ENCODE results near the gene ZBED1. TPM values are rescaled to one million over a fixed set of nuclear protein-coding genes. Genes with fewer than 3 reads are reported as not detected.

ZBED1 gene
- total and polyA plus RNA-seq, 8 donors, result 11.9 to 39.5 (median 26.2) TPM

DNA sequence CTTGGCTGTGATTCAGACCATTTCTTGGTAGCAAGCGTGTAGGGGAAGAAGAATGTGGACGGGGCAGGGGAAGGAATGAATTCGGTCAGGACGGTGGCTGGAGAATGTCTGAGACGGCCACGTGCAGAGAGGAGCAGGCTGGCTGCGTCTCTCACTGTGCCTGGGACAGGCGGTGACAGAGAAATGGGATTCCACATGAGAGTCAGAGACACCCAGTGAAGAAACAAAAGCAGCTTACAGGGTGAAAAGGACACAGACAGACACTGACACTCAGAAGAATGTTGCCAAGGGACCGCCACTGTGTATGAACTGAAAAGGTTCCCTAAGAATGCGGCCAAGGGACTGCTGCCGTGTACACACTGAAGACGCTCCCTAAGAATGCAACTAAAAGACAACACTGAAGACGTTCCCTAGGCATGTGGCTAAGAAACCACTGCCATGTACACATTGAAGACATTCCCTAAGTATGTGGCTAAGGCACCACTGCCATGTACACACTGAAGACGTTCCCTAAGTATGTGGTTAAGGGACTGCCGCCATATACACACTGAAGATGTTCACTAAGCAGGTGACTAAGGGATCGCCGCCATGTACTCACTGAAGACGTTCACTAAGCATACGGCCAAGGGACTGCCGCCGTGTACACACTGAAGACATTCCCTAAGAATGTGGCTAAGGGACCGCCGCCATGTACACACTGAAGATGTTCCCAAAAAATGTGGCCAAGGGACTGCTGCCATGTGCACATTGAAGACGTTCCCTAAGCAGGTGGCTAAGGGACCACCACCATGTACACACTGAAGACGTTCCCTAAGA, 49.1 kb downstream of the ZBED1 start:
- FAIRE-seq (no peak), ATAC-seq (no peak), DNase-seq (peak in 1 of 6 donors; percentile 23)
- no peaks in the 10 kb centered on the region for H3K9me3 ChIP-seq
- no peak overlapping the region for H3K27ac ChIP-seq
- no peaks in the 10 kb centered on the region for H3K27me3 ChIP-seq
- WGBS, 2 donors, result 86 to 87% methylated on average over 25 of the region's 25 CpGs
- TF ChIP-seq, protein P1, sequence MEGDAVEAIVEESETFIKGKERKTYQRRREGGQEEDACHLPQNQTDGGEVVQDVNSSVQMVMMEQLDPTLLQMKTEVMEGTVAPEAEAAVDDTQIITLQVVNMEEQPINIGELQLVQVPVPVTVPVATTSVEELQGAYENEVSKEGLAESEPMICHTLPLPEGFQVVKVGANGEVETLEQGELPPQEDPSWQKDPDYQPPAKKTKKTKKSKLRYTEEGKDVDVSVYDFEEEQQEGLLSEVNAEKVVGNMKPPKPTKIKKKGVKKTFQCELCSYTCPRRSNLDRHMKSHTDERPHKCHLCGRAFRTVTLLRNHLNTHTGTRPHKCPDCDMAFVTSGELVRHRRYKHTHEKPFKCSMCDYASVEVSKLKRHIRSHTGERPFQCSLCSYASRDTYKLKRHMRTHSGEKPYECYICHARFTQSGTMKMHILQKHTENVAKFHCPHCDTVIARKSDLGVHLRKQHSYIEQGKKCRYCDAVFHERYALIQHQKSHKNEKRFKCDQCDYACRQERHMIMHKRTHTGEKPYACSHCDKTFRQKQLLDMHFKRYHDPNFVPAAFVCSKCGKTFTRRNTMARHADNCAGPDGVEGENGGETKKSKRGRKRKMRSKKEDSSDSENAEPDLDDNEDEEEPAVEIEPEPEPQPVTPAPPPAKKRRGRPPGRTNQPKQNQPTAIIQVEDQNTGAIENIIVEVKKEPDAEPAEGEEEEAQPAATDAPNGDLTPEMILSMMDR (IDR thresholded peaks at IDR 0.05), result no peak
- no peaks in the 10 kb centered on the region for H3K4me1 ChIP-seq
- no peak overlapping the region for H3K4me3 ChIP-seq
- intact Hi-C loops (cut with DNase I), result no loop called here
- H3K36me3 ChIP-seq, result no peaks in the 10 kb centered on the region

DNA sequence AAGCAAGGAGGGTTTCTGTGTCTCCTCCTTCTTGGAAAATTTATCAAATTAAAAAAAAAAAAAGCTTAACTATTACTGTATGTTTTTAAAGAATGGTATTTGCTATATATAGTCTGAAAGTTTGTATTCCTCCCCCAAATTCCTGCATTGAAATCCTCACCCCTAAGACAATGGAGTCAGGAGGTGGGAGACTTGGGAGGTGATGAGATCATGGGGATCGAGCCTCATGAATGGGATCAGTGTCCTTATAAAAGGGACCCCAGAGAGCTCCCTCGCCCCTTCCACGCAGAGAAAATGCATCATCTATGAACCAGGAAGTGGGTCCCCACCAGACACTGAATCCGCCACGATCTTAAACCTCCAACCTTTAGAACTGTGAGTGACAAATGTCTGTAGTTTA, 50.1 kb downstream of the ZBED1 start:
- no peaks in the 10 kb centered on the region for H3K27me3 ChIP-seq
- FAIRE-seq, result no peak
- TF ChIP-seq, protein P1 (IDR thresholded peaks at IDR 0.05), result no peak
- ATAC-seq, result no peak
- intact Hi-C loops (cut with DNase I), result no loop called here
- no peaks in the 10 kb centered on the region for H3K36me3 ChIP-seq
- WGBS, 2 donors, result 87 to 91% methylated on average over 5 of the region's 5 CpGs
- no peaks in the 10 kb centered on the region for H3K9me3 ChIP-seq
- no peak overlapping the region for H3K27ac ChIP-seq
- no peaks in the 10 kb centered on the region for H3K4me1 ChIP-seq
- H3K4me3 ChIP-seq, result no peak overlapping the region
- peak in 1 of 6 donors; percentile 3 for DNase-seq

DNA sequence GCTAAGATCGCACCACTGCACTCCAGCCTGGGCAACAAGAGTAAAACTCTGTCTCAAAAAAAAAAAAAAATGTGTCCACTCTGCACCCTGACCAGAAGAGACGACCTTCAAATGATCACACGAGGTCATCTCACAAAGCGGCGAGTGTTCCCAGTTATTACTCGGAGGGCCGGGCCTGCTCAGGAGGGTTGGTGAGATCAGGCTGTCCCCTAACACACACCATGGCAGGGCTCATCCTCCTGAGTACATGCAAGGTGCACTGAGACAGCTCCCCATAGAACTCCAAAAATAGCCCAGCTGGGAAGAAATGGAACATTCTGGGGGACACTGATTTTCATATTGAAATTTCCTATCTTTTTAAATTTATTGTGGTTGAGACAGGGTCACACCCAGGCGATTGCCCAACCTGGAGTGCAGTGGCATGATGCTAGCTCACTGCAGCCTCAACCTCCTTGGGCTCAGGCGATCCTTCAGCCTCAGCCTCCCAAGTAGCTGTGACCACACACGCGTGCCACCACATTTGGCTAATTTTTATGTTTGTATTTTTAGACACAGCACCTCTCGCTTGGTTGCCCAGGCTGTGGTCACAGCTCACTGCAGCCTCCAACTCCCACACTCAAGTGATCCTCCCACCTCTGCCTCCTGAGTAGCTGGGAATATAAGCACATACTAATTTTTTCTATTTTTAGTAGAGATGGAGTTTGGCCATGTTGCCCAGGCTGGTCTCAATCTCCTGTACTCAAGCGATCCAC, 51.5 kb downstream of the ZBED1 start:
- H3K27me3 ChIP-seq, result no peaks in the 10 kb centered on the region
- no peak overlapping the region for H3K27ac ChIP-seq
- TF ChIP-seq, protein P1 (IDR thresholded peaks at IDR 0.05), result no peak
- H3K4me3 ChIP-seq, result no peak overlapping the region
- no peaks in the 10 kb centered on the region for H3K4me1 ChIP-seq
- intact Hi-C loops (cut with DNase I), result no loop called here
- peak in 1 of 6 donors; percentile 39 for DNase-seq
- H3K9me3 ChIP-seq, result no peaks in the 10 kb centered on the region
- no peak for ATAC-seq
- 96 to 98% methylated on average over 13 of the region's 13 CpGs for WGBS, 2 donors
- H3K36me3 ChIP-seq, result no peaks in the 10 kb centered on the region
- FAIRE-seq, result no peak

DNA sequence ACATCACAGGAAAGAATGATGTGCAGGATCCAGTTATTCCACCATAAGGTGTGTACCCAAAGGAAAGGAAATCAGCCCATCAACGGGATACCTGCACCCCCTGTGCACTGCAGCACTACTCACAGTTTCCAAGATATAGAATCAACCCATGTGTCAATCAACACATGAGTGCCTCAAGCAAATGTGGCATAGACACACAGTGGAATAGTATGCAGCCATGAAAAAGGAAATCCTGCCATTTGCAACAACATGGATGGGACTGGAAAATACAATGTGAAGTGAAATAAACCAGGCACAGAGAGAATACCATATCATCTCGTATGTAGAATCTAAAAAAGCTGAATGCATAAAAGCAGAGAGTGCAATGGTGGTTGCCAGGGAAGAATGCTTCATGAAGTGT, 53.3 kb downstream of the ZBED1 start:
- TF ChIP-seq, protein P1 (IDR thresholded peaks at IDR 0.05), result no peak
- no peak overlapping the region for H3K4me3 ChIP-seq
- 97 to 100% methylated on average over 1 to 2 of the region's 2 CpGs for WGBS, 2 donors
- H3K36me3 ChIP-seq, result no peaks in the 10 kb centered on the region
- H3K9me3 ChIP-seq, result no peaks in the 10 kb centered on the region
- no peaks in the 10 kb centered on the region for H3K27me3 ChIP-seq
- H3K27ac ChIP-seq, result no peak overlapping the region
- no peaks in the 10 kb centered on the region for H3K4me1 ChIP-seq
- intact Hi-C loops (cut with DNase I), result no loop called here
- FAIRE-seq (no peak), DNase-seq (no peak), ATAC-seq (no peak)
